T-helper 1 cell (primary cell): ENCODE results near the gene PKHD1.

Experiments
- DNase-seq, 5 donors: peaks; one replicate each; pipeline ENCODE4 v3.0.0-alpha.2; 2012 to 2020
- total RNA-seq, 4 donors: gene quantifications; one replicate each; lab custom pipeline; 2026; lab: John Stamatoyannopoulos, UW

PKHD1 gene
- total RNA-seq = 0 reads per million in 4 donors

GRCh38 chr6:52087498-52087999 is at the start of gene PKHD1:
Gene PKHD1, minus strand, starts transcription at chr6:52087613. Its CDS starts 2,680 bp downstream, at chr6:52084933.
- DNase-seq = no peak

GRCh38 chr6:52136934-52137467 is 49.6 kb upstream of the PKHD1 start:
- DNase-seq = no peak

- no peak for DNase-seq
Observed at GRCh38 chr6:52136055-52136454, 48.6 kb upstream of the PKHD1 start.

- DNase-seq = no peak
Observed at GRCh38 chr6:52135217-52135616, 47.8 kb upstream of the PKHD1 start.

- DNase-seq = no peak
Observed at GRCh38 chr6:52134011-52134410, 46.6 kb upstream of the PKHD1 start.

GRCh38 chr6:52133324-52133723 is 45.9 kb upstream of the PKHD1 start:
- DNase-seq = no peak

- no peak for DNase-seq
Observed at GRCh38 chr6:52132292-52132691, 44.9 kb upstream of the PKHD1 start.

GRCh38 chr6:52130440-52130839 is 43.0 kb upstream of the PKHD1 start:
- DNase-seq = no peak

- DNase-seq = no peak
Observed at GRCh38 chr6:52127957-52128356, 40.5 kb upstream of the PKHD1 start.

GRCh38 chr6:52126231-52126630 is 38.8 kb upstream of the PKHD1 start:
- DNase-seq = no peak

- no peak for DNase-seq
Observed at GRCh38 chr6:52125572-52125971, 38.2 kb upstream of the PKHD1 start.

GRCh38 chr6:52125139-52125538 is 37.7 kb upstream of the PKHD1 start:
- no peak for DNase-seq

GRCh38 chr6:52124126-52125121 is 37.0 kb upstream of the PKHD1 start:
- no peak for DNase-seq

GRCh38 chr6:52123251-52123650 is 35.8 kb upstream of the PKHD1 start:
- DNase-seq = no peak

GRCh38 chr6:52117352-52117751 is 29.9 kb upstream of the PKHD1 start:
- DNase-seq = no peak

GRCh38 chr6:52116605-52116948 is 29.2 kb upstream of the PKHD1 start:
- no peak for DNase-seq

- no peak for DNase-seq
Observed at GRCh38 chr6:52115891-52116604, 28.6 kb upstream of the PKHD1 start.

GRCh38 chr6:52115145-52115741 is 27.8 kb upstream of the PKHD1 start:
- DNase-seq = no peak

GRCh38 chr6:52109171-52109571 is 21.8 kb upstream of the PKHD1 start:
- no peak for DNase-seq

- no peak for DNase-seq
Observed at GRCh38 chr6:52108128-52108527, 20.7 kb upstream of the PKHD1 start.

GRCh38 chr6:52106994-52107393 is 19.6 kb upstream of the PKHD1 start:
- no peak for DNase-seq

GRCh38 chr6:52104979-52105378 is 17.6 kb upstream of the PKHD1 start:
- no peak for DNase-seq

- DNase-seq = no peak
Observed at GRCh38 chr6:52103623-52104022, 16.2 kb upstream of the PKHD1 start.
